GM13976 (cell line): ENCODE measurements around the gene PRKCQ.

Experiments
- DNase-seq: peaks from one replicate; pipeline ENCODE4 v3.0.0; 2012; ENCODE audit warnings: low spot score
- CTCF ChIP-seq: IDR thresholded peaks from 2 replicates; pipeline ENCODE4 v1.5.1; 2012; ENCODE audit warnings: borderline replicate concordance, mild to moderate bottlenecking; ENCODE audit not compliant: insufficient read depth; ENCODE audit errors: extremely low read depth, missing control alignments, control extremely low read depth
- in situ Hi-C: fragments of 300-500 bp; cut with MboI; formaldehyde crosslinking; loops from one replicate; pipeline ENCODE4 v1.12.0; 2022; ENCODE audit warnings: low sequenced_read_pairs, mixed read lengths, inconsistent platforms; ENCODE audit not compliant: unreplicated experiment

Gene PRKCQ

GRCh38 chr10:6400331-6400730 lies 179.7 kb downstream of the PRKCQ start:
- no peak for DNase-seq
- in situ Hi-C loops, result loop anchor here (5.0 to 10.0 kb wide), 2 partner anchors 196 to 288 kb away; partner anchors contain the start of gene PFKFB3
- no peak for TF ChIP-seq CTCF

DNA sequence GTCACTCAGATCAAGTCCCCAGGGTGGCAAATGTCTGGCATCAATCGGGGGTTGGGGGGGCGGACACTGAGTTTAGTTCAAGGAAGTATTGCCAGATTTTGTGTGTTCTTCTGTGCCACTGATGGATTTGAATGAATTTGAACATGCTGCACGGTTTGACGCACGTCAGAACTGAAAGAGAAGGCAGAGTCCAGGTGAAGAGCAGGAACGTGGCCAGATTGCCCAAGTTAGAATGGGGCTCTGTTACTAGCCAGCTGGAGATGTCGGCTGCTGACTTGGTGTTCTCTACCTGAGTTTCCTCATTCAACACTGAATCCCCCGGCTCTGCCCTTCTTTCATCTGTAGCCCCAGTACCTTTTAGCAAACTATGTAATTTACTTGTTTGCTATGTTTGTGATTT lies 180.2 kb downstream of the PRKCQ start:
- in situ Hi-C loops, result loop anchor here (5.0 to 10.0 kb wide), 2 partner anchors 195 to 288 kb away; partner anchors contain the start of gene PFKFB3
- TF ChIP-seq CTCF, result no peak
- no peak for DNase-seq

DNA sequence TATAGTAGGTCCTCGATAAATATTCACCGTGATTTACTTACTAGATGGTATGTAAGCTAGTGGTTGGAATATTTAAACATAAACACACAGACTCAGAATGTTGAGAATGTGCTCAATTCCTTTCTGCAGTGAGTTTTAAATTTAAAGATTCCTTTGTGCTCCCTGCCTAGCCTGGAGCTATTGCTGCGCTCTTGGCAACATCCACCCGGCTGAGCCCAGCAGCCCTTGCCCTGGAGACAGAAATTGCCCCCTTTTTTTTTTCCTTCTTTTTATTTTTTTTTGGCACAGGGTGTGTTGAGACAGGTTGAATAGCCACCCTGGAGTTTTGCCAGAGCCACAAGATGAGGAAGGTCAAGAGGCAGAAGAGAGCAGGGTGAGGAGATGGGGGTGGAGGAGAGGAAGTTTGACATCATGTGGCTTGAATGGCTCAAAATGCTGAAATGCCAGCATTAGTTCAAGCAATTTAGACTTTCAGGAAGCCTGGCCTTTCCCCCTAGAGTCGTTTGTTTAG lies 180.8 kb downstream of the PRKCQ start:
- in situ Hi-C loops, result no loop called here
- no peak for DNase-seq
- TF ChIP-seq CTCF, result no peak

- TF ChIP-seq CTCF, result no peak
- in situ Hi-C loops, result no loop called here
- no peak for DNase-seq
Observed at GRCh38 chr10:6398399-6398798, 181.7 kb downstream of the PRKCQ start.

GRCh38 chr10:6396652-6397051 lies 183.4 kb downstream of the PRKCQ start:
- DNase-seq, result no peak
- TF ChIP-seq CTCF, result no peak
- in situ Hi-C loops, result no loop called here

GRCh38 chr10:6396226-6396625 lies 183.8 kb downstream of the PRKCQ start:
- in situ Hi-C loops, result no loop called here
- no peak for TF ChIP-seq CTCF
- DNase-seq, result no peak

DNA sequence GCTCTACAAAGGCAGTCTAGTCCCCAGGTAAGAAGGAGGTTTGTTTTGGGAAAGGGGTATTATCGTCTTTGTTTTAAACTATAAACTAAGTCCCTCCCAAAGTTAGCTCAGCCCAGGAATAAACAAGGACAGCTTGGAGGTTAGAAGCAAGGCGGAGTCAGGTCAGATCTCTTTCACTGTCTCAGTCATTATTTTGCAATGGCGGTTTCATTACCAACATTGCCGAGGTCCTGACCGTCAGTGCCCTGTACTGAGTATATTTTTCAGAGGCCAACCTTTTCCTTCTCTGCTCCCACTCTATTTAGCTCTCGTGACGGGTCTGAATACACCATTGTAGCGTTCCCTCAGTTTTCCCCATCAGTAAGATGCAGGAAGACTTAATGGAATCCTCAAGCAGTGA lies 184.5 kb downstream of the PRKCQ start:
- in situ Hi-C loops, result no loop called here
- no peak for DNase-seq
- no peak for TF ChIP-seq CTCF
